Measurements from ENCODE around the gene SRPK2. TPM values are rescaled to one million over a fixed set of nuclear protein-coding genes. Genes with fewer than 3 reads are reported as not detected.

The SRPK2 gene
- total and polyA plus RNA-seq, 2 of the 8 experiments (the other 6 are each of a cell fraction or from before 2014, with no cell fraction given) = 10.0 to 47.1 TPM

DNA sequence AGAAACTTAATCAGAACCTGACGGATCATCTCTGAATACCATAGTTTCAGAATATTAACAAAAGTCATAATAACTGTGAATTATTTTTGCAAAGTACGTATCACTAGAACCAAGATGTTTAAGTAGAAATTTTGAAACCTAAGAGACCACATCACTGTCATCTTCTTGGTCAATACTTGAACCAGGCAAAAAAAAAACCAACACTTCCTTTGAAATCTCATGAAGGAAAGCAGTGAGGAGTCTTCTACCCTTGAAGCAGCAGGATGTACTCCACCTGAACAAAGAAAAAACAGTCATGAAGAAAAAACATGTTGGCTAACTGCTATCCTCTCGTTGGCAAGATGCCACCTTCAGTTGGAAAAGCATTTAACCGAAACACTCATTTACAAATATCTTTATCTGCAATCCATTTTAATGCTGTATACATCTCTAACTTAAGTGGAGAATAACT lies 82.4 kb downstream of the SRPK2 start (continued):
- TF ChIP-seq CBX5 (IDR thresholded peaks at IDR 0.05; ENCODE audit: low read depth, low read length) (no peak), SP4 (IDR thresholded peaks at IDR 0.05; ENCODE audit: low read length) (no peak)
